HG03521 (cell line): ENCODE data around the gene ATP10B.
"Not testable (repeated sequence)": the region's sequence is repeated elsewhere in the genome, so short reads cannot be mapped to it uniquely, and the experiment has no call there.

ENCODE experiments used
- ATAC-seq: cut with Tn5 transposase; IDR thresholded peaks from one replicate; pipeline ENCODE4 v1.9.1; 2021; ENCODE audit warnings: mild to moderate bottlenecking, moderate library complexity; ENCODE audit not compliant: unreplicated experiment

Gene ATP10B

GRCh38 chr5:160760008-160760407 lies 92.0 kb downstream of the ATP10B start:
- no peak for ATAC-seq

GRCh38 chr5:160757194-160757593 lies 94.8 kb downstream of the ATP10B start:
- no peak for ATAC-seq

- no peak for ATAC-seq
These were observed 100.9 kb downstream of the ATP10B start for GRCh38 chr5:160750938-160751657.

- no peak for ATAC-seq
These were observed 102.3 kb downstream of the ATP10B start for GRCh38 chr5:160749682-160750081.

DNA sequence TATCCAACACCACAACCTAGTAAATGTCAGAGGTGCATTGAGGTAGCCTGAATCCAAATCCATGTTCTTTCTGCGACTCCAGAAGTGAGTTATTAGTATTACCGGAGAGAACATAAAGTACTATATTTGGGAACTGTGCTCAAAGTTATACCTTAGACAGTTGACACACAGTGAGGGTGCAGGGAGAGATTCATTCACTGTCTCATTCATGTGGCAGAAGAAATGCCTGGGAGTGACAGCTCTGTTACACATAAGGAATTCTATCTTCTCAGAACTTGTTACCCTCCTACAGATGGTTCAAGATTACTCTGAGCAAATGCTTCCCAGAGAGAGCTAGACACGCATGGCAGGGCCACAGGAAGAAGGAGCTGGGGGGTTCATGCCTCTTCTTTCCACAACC lies 103.0 kb downstream of the ATP10B start:
- no peak for ATAC-seq

DNA sequence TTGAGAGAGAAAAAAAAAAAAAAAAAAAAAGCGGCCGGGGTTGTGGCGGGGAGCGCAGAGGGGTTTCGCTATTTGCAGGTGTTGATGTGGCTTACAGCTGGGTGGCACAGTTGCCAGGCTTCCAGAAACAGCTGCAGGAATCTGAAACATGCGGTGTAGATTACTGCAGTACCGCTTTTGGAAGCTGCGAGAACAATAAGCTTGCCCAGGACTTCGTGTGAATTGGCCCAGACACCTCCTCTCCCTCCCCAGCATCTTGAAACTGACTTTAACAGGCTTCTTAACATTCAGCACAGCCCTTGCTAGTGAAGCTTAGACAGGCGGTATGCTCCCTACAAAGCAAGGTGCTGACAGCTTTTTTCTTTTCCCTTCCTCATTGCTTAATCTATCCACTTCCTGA lies 104.0 kb downstream of the ATP10B start:
- ATAC-seq: no peak

- ATAC-seq: no peak
These were observed 104.5 kb downstream of the ATP10B start for GRCh38 chr5:160747559-160747958.

DNA sequence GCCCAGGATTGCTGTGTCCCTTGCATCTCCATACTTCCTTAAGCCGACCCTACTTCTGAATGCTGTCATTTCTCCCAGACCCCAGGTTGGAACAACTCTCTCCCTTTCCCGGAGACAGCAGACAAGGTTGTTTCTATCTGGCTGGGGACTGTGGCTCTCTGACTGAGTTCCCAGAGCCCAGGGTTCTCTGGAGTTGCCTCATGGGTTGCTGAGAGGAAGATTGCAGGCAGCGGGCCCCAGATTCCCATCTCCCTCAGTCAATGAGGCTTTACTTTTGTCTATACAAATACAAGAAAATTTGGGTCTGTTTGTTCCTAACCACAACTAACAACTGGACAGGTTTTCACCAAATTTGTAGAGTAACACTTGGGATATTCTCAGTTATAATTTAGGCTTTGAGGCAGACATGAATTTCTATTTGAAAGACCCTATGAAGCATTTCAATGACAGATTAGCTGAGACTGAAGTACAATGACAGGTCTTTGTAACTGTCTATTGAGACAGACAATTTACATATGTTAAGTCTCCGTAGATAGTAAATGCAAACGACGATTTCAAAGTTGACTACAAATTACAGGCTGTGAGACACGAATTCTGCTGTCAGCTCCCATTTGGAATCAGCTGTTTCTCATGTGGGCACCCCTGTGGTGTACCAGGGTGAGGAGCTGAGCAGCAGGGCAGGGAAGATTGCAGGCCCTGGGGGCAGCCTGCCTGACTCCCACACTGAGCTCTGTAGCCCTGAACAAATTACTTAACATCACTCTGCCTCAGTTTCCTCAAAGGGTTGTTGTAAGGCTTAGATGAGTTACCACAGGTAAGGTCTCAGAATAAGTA lies 107.5 kb downstream of the ATP10B start:
- ATAC-seq: no peak

GRCh38 chr5:160743027-160743426 lies 109.0 kb downstream of the ATP10B start:
- ATAC-seq: no peak

GRCh38 chr5:160742446-160742845 lies 109.6 kb downstream of the ATP10B start:
- ATAC-seq: no peak

DNA sequence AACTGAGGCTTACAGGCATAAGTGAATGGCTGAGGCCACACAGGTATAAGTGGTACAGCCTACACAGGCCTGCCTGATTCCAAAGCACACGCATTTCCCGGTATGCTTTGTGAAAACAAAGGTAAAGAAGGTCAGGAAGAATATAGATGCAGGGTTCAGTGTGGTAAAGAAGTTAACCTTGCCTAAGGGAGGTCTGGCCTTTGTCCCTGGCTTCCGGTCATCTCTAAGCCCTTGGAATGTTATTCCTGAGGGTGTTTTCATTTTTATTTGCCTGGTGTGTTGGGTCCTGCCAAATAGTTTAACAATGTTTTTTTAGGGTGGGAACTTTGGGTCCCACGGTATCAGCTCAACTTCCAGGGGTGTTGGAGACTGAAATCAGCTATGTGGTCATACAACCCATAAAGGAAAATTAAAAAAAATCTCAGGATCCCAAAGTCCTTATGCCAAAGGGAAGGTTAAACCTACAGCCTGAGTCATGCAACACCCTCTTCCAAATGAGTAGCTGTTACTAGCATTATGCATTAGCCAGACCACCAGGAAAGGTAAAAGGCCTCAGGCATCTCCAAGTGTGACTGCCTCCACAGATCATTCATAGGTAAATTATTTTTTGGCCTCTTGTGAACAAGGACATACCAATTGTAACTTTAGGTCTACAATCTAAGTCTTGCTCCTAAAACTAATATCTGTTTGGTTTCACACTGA lies 124.6 kb downstream of the ATP10B start:
- ATAC-seq: no peak

DNA sequence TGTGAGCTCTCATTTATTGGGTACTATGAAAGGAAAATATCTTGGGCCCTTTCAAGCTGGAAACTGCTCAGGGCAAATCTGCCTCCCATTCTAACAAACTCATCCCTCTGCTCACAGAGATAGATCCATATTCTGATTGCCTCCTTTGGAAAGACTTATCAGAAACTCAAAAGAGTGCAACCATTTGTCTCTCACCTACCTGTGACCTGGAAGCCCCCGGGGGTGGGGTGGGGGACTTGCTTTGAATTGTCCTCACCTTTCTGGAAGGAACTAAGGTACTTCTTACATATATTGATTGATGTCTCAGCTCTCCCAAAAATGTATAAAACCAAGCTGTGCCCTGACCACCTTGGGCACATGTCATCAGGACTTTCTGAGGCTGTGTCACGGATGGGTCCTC lies 125.3 kb downstream of the ATP10B start:
- ATAC-seq: no peak

DNA sequence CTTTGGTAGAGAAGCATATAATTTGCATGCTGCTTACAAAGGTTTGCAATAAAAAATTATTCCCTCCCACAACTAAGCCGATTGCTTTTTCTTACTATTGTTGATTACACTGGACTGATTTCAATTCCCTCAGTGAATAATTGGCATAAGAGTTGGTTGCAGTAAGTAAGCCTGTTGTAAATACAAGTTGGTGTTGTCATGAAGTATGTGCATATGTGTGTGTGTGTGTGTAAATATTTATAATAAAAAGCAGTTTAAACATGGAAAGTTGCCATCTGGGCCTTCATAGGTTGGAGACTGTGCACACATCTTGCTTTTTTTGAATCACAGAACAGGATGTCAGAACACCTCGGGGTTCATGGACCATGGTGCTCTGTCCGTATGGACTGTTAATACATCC lies 131.2 kb downstream of the ATP10B start:
- ATAC-seq: no peak

GRCh38 chr5:160715508-160715907 lies 136.5 kb downstream of the ATP10B start:
- not testable (repeated sequence) for ATAC-seq

GRCh38 chr5:160703547-160704189 lies 148.3 kb downstream of the ATP10B start:
- no peak for ATAC-seq

DNA sequence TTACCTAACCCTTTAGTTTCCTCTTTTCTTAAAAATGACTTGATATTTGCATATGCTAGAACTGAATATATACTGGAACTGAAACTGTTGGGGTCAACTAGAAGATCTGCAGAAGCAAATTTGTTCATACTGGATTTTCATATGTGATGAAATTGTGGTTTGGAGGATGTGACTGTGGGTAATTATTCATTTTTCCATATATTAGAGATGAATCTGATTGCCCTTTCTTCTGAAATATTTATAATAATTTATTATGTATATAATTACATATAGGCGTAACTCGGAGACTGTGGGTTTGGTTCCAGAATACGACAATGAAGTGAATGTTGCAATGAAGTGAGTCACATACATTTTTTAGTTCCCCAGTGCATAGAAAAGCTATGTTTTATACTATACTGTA lies 149.1 kb downstream of the ATP10B start:
- ATAC-seq: peak; percentile 92

GRCh38 chr5:160702311-160702803 lies 149.7 kb downstream of the ATP10B start:
- ATAC-seq: no peak

DNA sequence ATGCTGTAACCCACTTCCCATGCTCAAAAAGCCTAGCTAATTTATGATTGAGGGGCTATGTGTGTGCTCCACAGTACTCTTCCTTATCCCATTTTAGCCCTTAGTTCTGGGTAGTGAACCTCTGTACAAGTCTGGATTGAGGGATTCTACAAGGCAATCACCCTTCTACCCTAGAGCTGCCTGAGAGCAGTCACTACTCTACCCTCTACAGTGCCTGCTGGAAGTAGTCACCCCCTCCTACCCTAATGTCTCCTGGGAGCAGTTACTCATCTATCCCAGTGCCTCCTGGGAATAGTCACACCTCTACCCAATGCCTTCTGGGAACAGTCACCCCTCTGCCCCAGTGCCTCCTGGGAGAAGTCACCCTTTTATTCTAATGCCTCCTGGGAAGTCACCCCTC lies 150.6 kb downstream of the ATP10B start:
- no peak for ATAC-seq

- no peak for ATAC-seq
These were observed 152.7 kb downstream of the ATP10B start for GRCh38 chr5:160699301-160699700.

DNA sequence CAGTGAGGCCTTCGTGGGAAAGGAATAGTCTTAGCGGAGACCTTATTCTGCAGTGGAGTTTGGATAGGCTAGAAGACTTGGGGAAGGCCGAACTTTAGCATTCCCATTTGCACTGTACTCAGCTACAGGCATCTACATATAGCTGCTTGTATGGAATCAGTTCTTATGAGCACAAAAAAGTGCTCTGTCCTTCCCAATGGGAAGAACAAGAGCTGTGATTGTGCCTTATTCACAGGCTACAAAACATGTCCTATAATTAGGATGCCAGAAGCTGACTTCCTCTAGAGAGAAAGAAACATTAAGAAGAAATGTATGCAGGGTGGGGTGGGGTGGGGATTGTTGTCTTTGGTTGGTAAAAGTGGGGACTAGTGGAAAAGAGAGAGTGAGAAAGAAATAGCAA lies 154.7 kb downstream of the ATP10B start:
- ATAC-seq: no peak

DNA sequence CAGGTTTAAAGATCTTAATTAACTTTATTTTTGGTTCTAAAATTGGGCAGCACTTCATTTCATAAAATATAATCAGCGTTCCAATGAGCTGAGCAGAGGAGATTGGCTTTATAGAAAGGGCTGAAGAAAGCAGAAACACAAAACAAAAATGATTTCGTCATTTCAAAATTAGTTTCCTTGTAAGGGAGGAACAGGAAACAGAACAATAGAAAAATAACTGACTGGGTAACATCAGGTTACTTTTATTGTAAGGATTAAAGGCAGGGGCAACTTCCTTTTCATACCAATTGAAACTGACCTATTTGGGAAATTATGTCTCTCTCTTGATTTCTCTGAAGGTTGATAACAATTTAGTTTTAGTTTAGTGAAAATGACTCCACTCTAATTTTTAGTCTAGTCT lies 157.1 kb downstream of the ATP10B start:
- no peak for ATAC-seq
